Measurements from ENCODE around the gene PRKRIP1.

- TF ChIP-seq, protein P1, sequence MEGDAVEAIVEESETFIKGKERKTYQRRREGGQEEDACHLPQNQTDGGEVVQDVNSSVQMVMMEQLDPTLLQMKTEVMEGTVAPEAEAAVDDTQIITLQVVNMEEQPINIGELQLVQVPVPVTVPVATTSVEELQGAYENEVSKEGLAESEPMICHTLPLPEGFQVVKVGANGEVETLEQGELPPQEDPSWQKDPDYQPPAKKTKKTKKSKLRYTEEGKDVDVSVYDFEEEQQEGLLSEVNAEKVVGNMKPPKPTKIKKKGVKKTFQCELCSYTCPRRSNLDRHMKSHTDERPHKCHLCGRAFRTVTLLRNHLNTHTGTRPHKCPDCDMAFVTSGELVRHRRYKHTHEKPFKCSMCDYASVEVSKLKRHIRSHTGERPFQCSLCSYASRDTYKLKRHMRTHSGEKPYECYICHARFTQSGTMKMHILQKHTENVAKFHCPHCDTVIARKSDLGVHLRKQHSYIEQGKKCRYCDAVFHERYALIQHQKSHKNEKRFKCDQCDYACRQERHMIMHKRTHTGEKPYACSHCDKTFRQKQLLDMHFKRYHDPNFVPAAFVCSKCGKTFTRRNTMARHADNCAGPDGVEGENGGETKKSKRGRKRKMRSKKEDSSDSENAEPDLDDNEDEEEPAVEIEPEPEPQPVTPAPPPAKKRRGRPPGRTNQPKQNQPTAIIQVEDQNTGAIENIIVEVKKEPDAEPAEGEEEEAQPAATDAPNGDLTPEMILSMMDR (IDR thresholded peaks at IDR 0.05), result no peak
- no peak for TF ChIP-seq POLR2AphosphoS5 (IDR thresholded peaks at IDR 0.05)
Measured at GRCh38 chr7:102444961-102445673, 49.0 kb downstream of the PRKRIP1 start.
